ENCODE data around the gene EHD3.

GRCh38 chr2:31189141-31189540, 44.8 kb upstream of the EHD3 start:
- TF ChIP-seq CTCF (conservative IDR thresholded peaks at IDR 0.05) (no peak), EZH2 (IDR thresholded peaks at IDR 0.05; ENCODE audit: low read depth) (no peak)
